GM18858 (cell line): ENCODE data around the gene OR52E5.

Experiments used
- ATAC-seq: cut with Tn5 transposase; IDR thresholded peaks from one replicate; pipeline ENCODE4 v1.9.1; 2021; ENCODE audit not compliant: unreplicated experiment

OR52E5 gene

GRCh38 chr11:5932671-5933070 is 39.7 kb downstream of the OR52E5 start:
- no peak for ATAC-seq

GRCh38 chr11:5933116-5933515 is 40.1 kb downstream of the OR52E5 start:
- ATAC-seq, result no peak

GRCh38 chr11:5937868-5938602 is 45.0 kb downstream of the OR52E5 start:
- ATAC-seq, result no peak

- no peak for ATAC-seq
Observed at GRCh38 chr11:5938603-5938965, 45.6 kb downstream of the OR52E5 start.

- ATAC-seq, result no peak
Observed at GRCh38 chr11:5940748-5941147, 47.7 kb downstream of the OR52E5 start.

- ATAC-seq, result no peak
Observed at GRCh38 chr11:5941951-5942350, 48.9 kb downstream of the OR52E5 start, which contains the start of gene OR56A3. OR56A3 (plus strand) TSS chr11:5942251; CDS start chr11:5947347, 5,096 bp downstream.
